ENCODE data around the gene EHD2.

Gene EHD2

DNA sequence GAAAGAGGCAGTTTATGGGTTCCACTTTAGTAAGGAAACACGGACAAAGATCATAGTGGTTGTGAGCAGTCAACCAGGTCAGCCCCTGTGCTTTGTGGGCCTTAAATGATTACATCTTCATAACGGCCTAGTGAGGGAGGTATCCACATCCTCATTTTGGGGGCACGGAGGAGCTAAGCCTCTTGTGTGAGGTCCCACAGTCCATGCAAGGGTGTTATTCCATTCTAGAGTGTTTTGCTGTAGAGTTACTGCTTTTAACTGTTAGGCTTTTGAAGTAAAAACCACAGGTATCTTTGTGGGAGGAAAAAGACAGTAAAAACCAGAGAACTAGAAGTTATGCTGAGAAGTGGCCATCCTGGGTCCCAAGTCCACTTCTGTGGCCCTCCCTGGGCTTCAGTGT is 36.1 kb downstream of the EHD2 start:
- H3K4me3 ChIP-seq (replicated peaks; ENCODE audit: low read depth, low read length): no peak overlapping the region
- no peak for DNase-seq (ENCODE audit: extremely low read depth, low read depth)
- TF ChIP-seq, protein P1, sequence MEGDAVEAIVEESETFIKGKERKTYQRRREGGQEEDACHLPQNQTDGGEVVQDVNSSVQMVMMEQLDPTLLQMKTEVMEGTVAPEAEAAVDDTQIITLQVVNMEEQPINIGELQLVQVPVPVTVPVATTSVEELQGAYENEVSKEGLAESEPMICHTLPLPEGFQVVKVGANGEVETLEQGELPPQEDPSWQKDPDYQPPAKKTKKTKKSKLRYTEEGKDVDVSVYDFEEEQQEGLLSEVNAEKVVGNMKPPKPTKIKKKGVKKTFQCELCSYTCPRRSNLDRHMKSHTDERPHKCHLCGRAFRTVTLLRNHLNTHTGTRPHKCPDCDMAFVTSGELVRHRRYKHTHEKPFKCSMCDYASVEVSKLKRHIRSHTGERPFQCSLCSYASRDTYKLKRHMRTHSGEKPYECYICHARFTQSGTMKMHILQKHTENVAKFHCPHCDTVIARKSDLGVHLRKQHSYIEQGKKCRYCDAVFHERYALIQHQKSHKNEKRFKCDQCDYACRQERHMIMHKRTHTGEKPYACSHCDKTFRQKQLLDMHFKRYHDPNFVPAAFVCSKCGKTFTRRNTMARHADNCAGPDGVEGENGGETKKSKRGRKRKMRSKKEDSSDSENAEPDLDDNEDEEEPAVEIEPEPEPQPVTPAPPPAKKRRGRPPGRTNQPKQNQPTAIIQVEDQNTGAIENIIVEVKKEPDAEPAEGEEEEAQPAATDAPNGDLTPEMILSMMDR (IDR thresholded peaks at IDR 0.05; ENCODE audit: low read depth, low read length, missing control alignments): no peak

DNA sequence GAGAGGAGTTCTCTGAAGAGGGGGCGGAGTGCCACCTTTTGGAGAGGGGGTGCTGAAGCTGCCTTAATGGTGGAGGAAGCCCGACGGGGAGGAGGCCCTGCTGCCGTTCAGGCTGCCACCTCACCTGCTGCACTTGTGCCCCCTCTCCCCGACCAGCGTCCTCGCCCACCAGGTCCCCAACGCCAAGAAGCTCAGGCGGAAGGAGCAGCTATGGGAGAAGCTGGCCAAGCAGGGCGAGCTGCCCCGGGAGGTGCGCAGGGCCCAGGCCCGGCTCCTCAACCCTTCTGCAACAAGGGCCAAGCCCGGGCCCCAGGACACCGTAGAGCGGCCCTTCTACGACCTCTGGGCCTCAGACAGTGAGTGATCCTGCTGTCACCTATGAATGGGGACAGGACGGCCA is 37.5 kb downstream of the EHD2 start:
- no peak for DNase-seq (ENCODE audit: extremely low read depth, low read depth)
- no peak overlapping the region for H3K4me3 ChIP-seq (replicated peaks; ENCODE audit: low read depth, low read length)
- TF ChIP-seq, protein P1 (IDR thresholded peaks at IDR 0.05; ENCODE audit: low read depth, low read length, missing control alignments): no peak

DNA sequence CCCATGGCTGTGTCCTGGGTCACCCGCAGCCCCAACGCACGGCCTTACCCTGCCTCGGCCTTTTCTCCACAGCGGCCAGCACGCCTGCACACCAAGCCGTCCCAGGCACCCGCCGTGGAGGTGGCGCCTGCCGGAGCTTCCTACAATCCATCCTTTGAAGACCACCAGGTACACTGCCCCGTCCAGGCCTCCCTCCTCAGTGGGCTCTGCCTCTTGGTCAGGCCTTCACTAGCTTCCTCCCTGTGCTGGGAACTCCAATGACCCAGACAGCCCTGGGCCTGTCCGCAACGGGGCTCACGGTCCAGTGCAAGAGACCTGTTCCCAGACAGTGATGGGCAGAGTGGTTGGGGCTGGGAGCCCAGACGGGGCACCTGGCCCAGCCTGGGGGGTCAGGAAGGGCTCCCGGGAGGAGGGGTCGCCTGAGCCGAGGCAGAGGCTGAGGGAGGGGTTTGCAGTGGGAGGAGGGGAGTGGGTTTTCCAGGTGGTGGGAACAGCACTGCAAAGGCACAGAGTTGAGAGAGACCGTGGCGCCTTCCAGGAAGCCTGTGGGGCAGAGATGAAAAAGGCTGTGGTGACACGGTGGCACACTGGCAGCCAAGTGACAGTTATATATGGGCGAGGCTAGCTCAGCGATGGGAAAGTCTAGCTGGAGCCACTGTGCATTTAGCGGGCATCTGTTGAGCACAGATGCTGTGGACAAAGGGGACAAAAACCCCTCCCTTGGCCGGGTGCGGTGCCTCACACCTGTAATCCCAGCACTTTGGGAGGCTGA is 39.4 kb downstream of the EHD2 start:
- TF ChIP-seq, protein P1 (IDR thresholded peaks at IDR 0.05; ENCODE audit: low read depth, low read length, missing control alignments): no peak
- H3K4me3 ChIP-seq (replicated peaks; ENCODE audit: low read depth, low read length): no peak overlapping the region
- DNase-seq (ENCODE audit: extremely low read depth, low read depth): no peak

DNA sequence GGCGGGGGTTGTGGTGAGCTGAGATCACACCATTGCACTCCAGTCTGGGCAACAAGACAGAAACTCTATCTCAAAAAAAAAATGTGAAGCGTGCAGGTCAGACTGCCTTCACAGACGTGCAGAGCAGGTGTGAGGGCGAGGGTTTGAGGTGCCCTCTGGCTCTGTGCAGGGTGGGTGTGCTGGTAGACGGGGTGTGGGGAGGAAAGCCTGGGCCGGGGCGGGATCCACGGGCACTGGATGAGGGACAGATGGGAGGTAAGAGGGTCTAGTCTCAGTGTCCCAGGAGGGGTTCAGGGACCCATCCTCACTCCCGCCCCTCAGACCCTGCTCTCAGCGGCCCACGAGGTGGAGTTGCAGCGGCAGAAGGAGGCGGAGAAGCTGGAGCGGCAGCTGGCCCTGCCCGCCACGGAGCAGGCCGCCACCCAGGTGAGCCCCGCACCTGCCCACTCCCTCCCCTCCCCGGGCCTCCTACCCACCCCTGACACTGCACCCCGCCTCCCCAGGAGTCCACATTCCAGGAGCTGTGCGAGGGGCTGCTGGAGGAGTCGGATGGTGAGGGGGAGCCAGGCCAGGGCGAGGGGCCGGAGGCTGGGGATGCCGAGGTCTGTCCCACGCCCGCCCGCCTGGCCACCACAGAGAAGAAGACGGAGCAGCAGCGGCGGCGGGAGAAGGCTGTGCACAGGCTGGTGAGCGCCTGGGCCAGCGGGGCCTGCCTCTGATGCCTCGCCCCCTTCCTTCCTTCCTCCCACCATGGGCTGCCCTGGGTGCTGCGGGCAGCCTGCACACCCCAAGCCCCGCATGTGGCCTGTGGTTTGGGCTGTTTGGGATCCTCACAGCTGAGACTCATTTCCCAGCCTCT is 41.2 kb downstream of the EHD2 start:
- H3K4me3 ChIP-seq (replicated peaks; ENCODE audit: low read depth, low read length): no peak overlapping the region
- TF ChIP-seq, protein P1 (IDR thresholded peaks at IDR 0.05; ENCODE audit: low read depth, low read length, missing control alignments): no peak
- DNase-seq (ENCODE audit: extremely low read depth, low read depth): no peak

DNA sequence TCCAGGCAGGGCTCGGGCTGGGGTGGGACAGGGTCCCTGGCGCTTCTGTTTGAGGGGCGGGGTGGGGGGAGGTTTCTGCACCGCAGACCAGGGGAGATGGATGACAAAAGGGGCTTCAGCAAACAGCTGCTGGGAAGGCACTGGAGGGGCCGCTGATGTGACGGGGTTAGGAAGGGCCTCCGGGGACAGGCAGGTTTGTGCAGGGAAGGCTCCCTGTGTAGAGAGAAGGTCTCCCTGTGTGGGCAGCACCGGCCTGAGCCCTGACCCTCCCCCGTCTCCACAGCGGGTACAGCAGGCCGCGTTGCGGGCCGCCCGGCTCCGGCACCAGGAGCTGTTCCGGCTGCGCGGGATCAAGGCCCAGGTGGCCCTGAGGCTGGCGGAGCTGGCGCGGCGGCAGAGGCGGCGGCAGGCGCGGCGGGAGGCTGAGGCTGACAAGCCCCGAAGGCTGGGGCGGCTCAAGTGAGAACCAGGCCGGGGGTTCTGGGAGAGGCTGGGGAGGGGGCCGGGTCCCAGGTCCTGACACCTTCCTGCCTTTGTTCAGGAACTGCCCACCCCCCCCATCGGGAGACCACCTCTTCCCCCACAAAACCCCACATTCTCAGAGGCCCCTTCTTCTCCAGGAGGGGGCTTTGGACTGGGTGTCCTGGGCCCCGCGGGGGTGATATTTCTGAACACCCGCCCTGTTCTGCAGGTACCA is 42.0 kb downstream of the EHD2 start:
- no peak overlapping the region for H3K4me3 ChIP-seq (replicated peaks; ENCODE audit: low read depth, low read length)
- TF ChIP-seq, protein P1 (IDR thresholded peaks at IDR 0.05; ENCODE audit: low read depth, low read length, missing control alignments): no peak
- no peak for DNase-seq (ENCODE audit: extremely low read depth, low read depth)

DNA sequence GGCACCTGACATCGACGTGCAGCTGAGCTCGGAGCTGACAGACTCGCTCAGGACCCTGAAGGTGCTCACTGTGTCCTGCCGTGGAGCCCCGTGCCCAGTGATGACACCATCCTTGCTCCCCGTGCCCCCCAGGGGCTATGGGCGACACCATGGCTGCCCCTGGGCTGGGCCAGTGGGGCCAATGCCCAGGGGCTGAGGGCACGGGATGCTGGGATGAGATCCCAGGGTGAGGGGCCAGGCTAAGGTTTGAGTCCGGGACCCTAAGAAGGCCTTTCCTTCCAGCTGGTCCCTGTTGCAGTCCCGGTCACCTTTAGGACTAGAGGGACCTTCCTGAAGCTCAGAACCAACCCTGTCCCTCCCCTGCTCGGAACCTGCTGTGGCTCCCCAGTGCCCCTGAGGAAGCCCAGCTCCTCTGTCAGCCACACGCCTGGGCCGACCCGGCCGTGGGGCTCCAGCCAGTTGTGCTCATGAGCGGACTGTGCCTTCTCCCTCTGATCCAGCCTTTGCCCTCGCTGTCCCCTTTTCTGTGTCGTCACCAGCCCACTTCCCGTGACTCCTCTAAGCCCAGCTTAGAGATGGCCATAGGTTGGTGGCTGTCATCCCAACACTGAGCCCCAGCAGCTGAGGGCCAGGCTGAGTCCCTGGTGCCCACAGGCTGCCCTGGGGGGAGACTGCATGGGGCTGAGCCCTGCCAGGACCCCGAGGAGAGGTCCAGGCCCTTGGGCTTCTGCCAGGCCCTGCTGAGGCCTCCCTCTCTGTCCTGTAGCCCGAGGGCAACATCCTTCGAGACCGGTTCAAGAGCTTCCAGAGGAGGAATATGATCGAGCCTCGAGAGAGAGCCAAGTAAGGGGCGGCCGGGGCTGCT is 42.8 kb downstream of the EHD2 start:
- no peak overlapping the region for H3K4me3 ChIP-seq (replicated peaks; ENCODE audit: low read depth, low read length)
- DNase-seq (ENCODE audit: extremely low read depth, low read depth): no peak
- TF ChIP-seq, protein P1 (IDR thresholded peaks at IDR 0.05; ENCODE audit: low read depth, low read length, missing control alignments): no peak
